Lung (tissue), 12 donors: ENCODE measurements around the gene SLC25A21. TPM values are rescaled to one million over a fixed set of nuclear protein-coding genes. Genes with fewer than 3 reads are reported as not detected.

Experiments
- ATAC-seq: fragments of 200-7000 bp; cut with Tn5 transposase; one replicate; pipeline ENCODE4 v1.9.1; 2020; ENCODE audit warnings: moderate number of reproducible peaks; ENCODE audit not compliant: insufficient read depth, low FRiP score
- DNase-seq, 3 donors: peaks; one replicate each; pipeline ENCODE4 v3.0.0-alpha.2; 2013 to 2017
- H3K27ac ChIP-seq, 2 donors: one replicate each; pipeline ENCODE4 v1.5.1; 2013; ENCODE audit warnings: mild to moderate bottlenecking in 2 of 2, moderate library complexity in 2 of 2, control low read depth in 1 of 2, inconsistent platforms in 1 of 2, low read depth in 1 of 2, low read length in 1 of 2
- H3K27me3 ChIP-seq, 3 donors: one replicate each; pipeline ENCODE4 v1.5.1; 2013; ENCODE audit warnings: low read length in 2 of 3; ENCODE audit not compliant: control insufficient read depth in 3 of 3, insufficient read depth in 3 of 3
- H3K36me3 ChIP-seq, 4 donors: one replicate each; pipeline ENCODE4 v1.5.1; 2013; ENCODE audit warnings: low read length in 4 of 4, mild to moderate bottlenecking in 1 of 4, moderate library complexity in 1 of 4; ENCODE audit not compliant: control insufficient read depth in 4 of 4, insufficient read depth in 4 of 4
- H3K4me1 ChIP-seq, 5 donors: one replicate each; pipeline ENCODE4 v1.5.1; 2013; ENCODE audit warnings: low read length in 5 of 5, mild to moderate bottlenecking in 2 of 5, moderate library complexity in 1 of 5; ENCODE audit not compliant: control insufficient read depth in 5 of 5, insufficient read depth in 5 of 5
- H3K4me3 ChIP-seq: one replicate; pipeline ENCODE4 v1.5.1; 2013; ENCODE audit warnings: mild to moderate bottlenecking, control low read depth, moderate library complexity
- H3K9ac ChIP-seq, 2 donors: one replicate each; pipeline ENCODE4 v1.5.1; 2013; ENCODE audit warnings: low read length in 2 of 2, control low read depth in 1 of 2; ENCODE audit not compliant: insufficient read depth in 1 of 2
- H3K9me3 ChIP-seq, 4 donors: one replicate each; pipeline ENCODE4 v1.5.1; 2013; ENCODE audit warnings: low read length in 3 of 4, mild to moderate bottlenecking in 1 of 4, moderate library complexity in 1 of 4; ENCODE audit not compliant: control insufficient read depth in 4 of 4, insufficient read depth in 3 of 4
- CTCF ChIP-seq: IDR thresholded peaks from 2 replicates; pipeline ENCODE4 v1.5.1; 2012; ENCODE audit warnings: mild to moderate bottlenecking; ENCODE audit errors: control extremely low read depth, extremely low read depth
- WGBS, 2 donors: extraction: QIAGEN DNeasy Blood & Tissue Kit; methylation state at CpG; one replicate each; pipeline ENCODE4 v1.1.7; 2013; 5-methylcytosine and 5-hydroxymethylcytosine counted together
- polyA plus RNA-seq, 2 donors: library from polyadenylated mRNA; stranded (reverse); fragments of 200-250 nt; gene quantifications; one replicate each; pipeline ENCODE4 v1.2.1, GENCODE V29; 2013
- total RNA-seq, 2 donors: library from RNA; depleted of rRNA in 1 of 2; stranded (reverse); fragments of >200 nt in 1 of 2; gene quantifications; one replicate each; pipeline ENCODE4 v1.2.1, GENCODE V29; 2014 to 2021
- donor health status: control.
- donor health status: control.
- donor health status: Bipolar disorder and iron deficiency.
- donor health status: healthy.
- donor health status: DM: yes; HTN: yes; CAD: no.

SLC25A21 gene
- total and polyA plus RNA-seq, 4 donors = 0.23 to 2.6 (median 0.42) TPM

- Histone ChIP-seq H3K4me1 (no peaks in the 10 kb centered on the region), H3K9me3 (no peaks in the 10 kb centered on the region), H3K4me3 (no peak overlapping the region), H3K27ac (no peak overlapping the region), H3K9ac (no peak overlapping the region), H3K27me3 (peaks cover 0 to 39% (median 27%) of the 10 kb centered on the region in 3 donors), H3K36me3 (no peaks in the 10 kb centered on the region)
- no peak for TF ChIP-seq CTCF
- ATAC-seq (no peak), DNase-seq (no peak)
- WGBS, 2 donors = 75 to 82% methylated on average over 4 of the region's 4 CpGs
These were observed 231.9 kb downstream of the SLC25A21 start for GRCh38 chr14:36940476-36940875.

- Histone ChIP-seq H3K27me3 (peaks cover 0 to 39% (median 32%) of the 10 kb centered on the region in 3 donors), H3K4me3 (no peak overlapping the region), H3K27ac (no peak overlapping the region), H3K4me1 (no peaks in the 10 kb centered on the region), H3K9me3 (no peaks in the 10 kb centered on the region), H3K36me3 (no peaks in the 10 kb centered on the region), H3K9ac (no peak overlapping the region)
- no peak for ATAC-seq
- no peak for TF ChIP-seq CTCF
- WGBS, 2 donors = 88 to 89% methylated on average over 2 of the region's 2 CpGs
- DNase-seq = no peak
These were observed 233.1 kb downstream of the SLC25A21 start for GRCh38 chr14:36939265-36939664.

GRCh38 chr14:36938678-36939077 lies 233.7 kb downstream of the SLC25A21 start:
- Histone ChIP-seq H3K36me3 (no peaks in the 10 kb centered on the region), H3K27me3 (peaks cover 0 to 35% (median 32%) of the 10 kb centered on the region in 3 donors), H3K4me1 (no peaks in the 10 kb centered on the region), H3K27ac (no peak overlapping the region), H3K9ac (no peak overlapping the region), H3K4me3 (no peak overlapping the region), H3K9me3 (no peaks in the 10 kb centered on the region)
- ATAC-seq (no peak), DNase-seq (no peak)
- no peak for TF ChIP-seq CTCF

- Histone ChIP-seq H3K4me3 (no peak overlapping the region), H3K36me3 (no peaks in the 10 kb centered on the region), H3K27me3 (peaks cover 0 to 38% (median 38%) of the 10 kb centered on the region in 3 donors), H3K4me1 (no peaks in the 10 kb centered on the region), H3K27ac (no peak overlapping the region), H3K9me3 (no peaks in the 10 kb centered on the region), H3K9ac (no peak overlapping the region)
- DNase-seq = no peak
- no peak for ATAC-seq
- 48 to 49% methylated on average over 6 of the region's 6 CpGs for WGBS, 2 donors
- no peak for TF ChIP-seq CTCF
These were observed 236.3 kb downstream of the SLC25A21 start for GRCh38 chr14:36935976-36936678.
